Occipital lobe (tissue), 2 donors: ENCODE measurements around the gene S100A9. TPM values are rescaled to one million over a fixed set of nuclear protein-coding genes. Genes with fewer than 3 reads are reported as not detected.

Source experiments
- DNase-seq: peaks from one replicate; lab custom pipeline; 2025; lab: John Stamatoyannopoulos, UW
- total RNA-seq: library from RNA; depleted of rRNA; stranded (reverse); fragments of >200 nt; gene quantifications from one replicate; pipeline ENCODE4 v1.2.3, GENCODE V29; 2014

Gene S100A9
- total RNA-seq, 1 donor from 2014 or later, result 26.5 TPM

GRCh38 chr1:153389401-153389800 lies 31.7 kb downstream of the S100A9 start:
- DNase-seq, result no peak

GRCh38 chr1:153389973-153390879 lies 32.6 kb downstream of the S100A9 start:
- no peak for DNase-seq

GRCh38 chr1:153390938-153391710 lies 33.5 kb downstream of the S100A9 start, which contains the start of gene S100A8:
S100A8 (minus strand) TSS chr1:153391073; CDS start chr1:153390535, 538 bp downstream.
- DNase-seq, result no peak

- DNase-seq, result no peak
Observed at GRCh38 chr1:153392258-153392657, 34.6 kb downstream of the S100A9 start.

GRCh38 chr1:153392822-153393221 lies 35.2 kb downstream of the S100A9 start:
- DNase-seq, result no peak

GRCh38 chr1:153393926-153394325 lies 36.3 kb downstream of the S100A9 start:
- no peak for DNase-seq

GRCh38 chr1:153394391-153394790 lies 36.7 kb downstream of the S100A9 start:
- DNase-seq, result no peak

GRCh38 chr1:153395136-153395685 lies 37.6 kb downstream of the S100A9 start:
- no peak for DNase-seq

GRCh38 chr1:153395776-153396175 lies 38.1 kb downstream of the S100A9 start:
- DNase-seq, result no peak

- DNase-seq, result no peak
Observed at GRCh38 chr1:153396461-153396860, 38.8 kb downstream of the S100A9 start.

GRCh38 chr1:153397051-153397923 lies 39.6 kb downstream of the S100A9 start:
- DNase-seq, result no peak

- no peak for DNase-seq
Observed at GRCh38 chr1:153397924-153398651, 40.4 kb downstream of the S100A9 start.

- DNase-seq, result no peak
Observed at GRCh38 chr1:153399401-153400055, 41.9 kb downstream of the S100A9 start.

GRCh38 chr1:153400244-153400643 lies 42.6 kb downstream of the S100A9 start:
- no peak for DNase-seq

GRCh38 chr1:153401461-153401860 lies 43.8 kb downstream of the S100A9 start:
- DNase-seq, result no peak

GRCh38 chr1:153402226-153402625 lies 44.6 kb downstream of the S100A9 start:
- DNase-seq, result no peak

GRCh38 chr1:153403421-153404085 lies 45.9 kb downstream of the S100A9 start:
- DNase-seq, result no peak

GRCh38 chr1:153404086-153404635 lies 46.5 kb downstream of the S100A9 start:
- DNase-seq, result no peak

GRCh38 chr1:153404768-153405167 lies 47.1 kb downstream of the S100A9 start:
- DNase-seq, result no peak
